GM12864 (cell line): ENCODE results near the gene KRTAP1-1.
"Not testable (repeated sequence)": the region's sequence is repeated elsewhere in the genome, so short reads cannot be mapped to it uniquely, and the experiment has no call there.

Experiments used
- DNase-seq: peaks from one replicate; pipeline ENCODE4 v3.0.0-alpha.2; 2011; ENCODE audit warnings: low read depth
- H3K4me3 ChIP-seq: 2 replicates; pipeline ENCODE4 v1.5.1; 2011; ENCODE audit warnings: mild to moderate bottlenecking, low read depth, low read length, control low read depth
- CTCF ChIP-seq: IDR thresholded peaks from 2 replicates; pipeline ENCODE4 v1.5.1; 2011; ENCODE audit warnings: low read depth, mild to moderate bottlenecking, moderate library complexity, low read length, control low read depth, inconsistent platforms; ENCODE audit errors: missing control alignments

KRTAP1-1 gene

DNA sequence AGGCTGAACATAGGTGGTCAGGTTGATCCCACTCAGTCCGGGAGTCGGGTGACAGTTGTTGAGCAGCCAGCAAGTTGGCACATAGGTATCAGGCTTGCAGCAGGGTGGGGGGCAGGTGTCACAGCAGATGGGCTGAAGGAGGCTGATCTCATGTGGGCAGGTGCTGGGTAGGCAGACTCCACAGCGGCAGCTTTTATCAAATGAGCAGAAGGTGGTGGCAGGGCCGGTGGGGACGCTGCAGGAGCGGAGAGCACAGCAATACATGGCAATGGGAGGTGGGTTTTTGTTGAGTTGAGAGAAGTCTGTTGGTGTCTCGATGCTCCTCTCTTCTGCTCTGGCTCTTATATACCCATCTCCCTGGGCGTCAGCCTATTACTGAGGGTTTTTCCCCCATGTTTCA lies 32.4 kb downstream of the KRTAP1-1 start, which contains the start of gene KRTAP3-1:
Gene KRTAP3-1 (minus strand): TSS at position 318 of the 400 bp plus-strand sequence. CDS start 54 bp downstream, at position 264.
- TF ChIP-seq CTCF, result no peak
- no peak for DNase-seq
- no peak within 1 kb of the TSS for H3K4me3 ChIP-seq

DNA sequence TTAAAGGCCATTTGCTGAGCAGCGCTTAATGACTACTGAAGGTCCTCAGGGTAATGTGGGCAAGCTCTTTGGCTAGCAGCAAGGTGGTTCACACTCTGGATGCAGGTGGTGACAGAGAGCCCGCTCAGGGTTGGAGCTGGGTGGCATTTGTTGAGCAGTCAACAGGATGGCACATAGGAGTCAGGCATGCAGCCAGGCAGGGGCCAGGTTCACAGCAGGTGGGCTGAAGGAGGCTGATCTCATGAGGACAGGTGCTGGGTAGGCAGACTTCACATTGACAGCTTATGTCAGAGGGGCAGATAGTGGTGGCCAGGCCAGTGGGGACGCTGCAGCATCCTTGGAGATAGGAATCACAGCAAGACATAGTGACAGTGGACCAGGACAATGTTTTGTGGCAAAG lies 36.9 kb downstream of the KRTAP1-1 start:
- H3K4me3 ChIP-seq, result no peak overlapping the region
- no peak for TF ChIP-seq CTCF
- DNase-seq, result no peak

DNA sequence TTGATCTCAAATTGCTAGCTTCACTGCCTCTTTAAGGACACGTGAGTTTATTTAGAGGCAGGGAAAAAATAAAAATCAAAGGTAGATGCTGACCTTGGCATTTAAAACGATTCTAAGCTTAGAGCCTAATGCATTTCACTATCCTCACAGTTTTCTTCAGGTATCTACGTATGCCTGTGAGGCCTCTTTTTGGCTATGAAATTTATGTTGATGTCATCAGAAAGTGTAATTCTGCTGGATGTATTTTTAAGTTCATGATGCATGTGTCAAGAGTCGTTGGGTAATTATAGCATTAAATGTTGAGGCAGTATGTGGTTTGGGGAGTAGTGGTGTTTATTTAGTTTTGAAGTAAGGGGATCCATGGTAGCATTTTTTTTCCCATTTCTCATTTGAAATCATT lies 37.3 kb downstream of the KRTAP1-1 start:
- no peak for TF ChIP-seq CTCF
- DNase-seq, result no peak
- no peak overlapping the region for H3K4me3 ChIP-seq

GRCh38 chr17:41002814-41003213 lies 38.4 kb downstream of the KRTAP1-1 start:
- no peak overlapping the region for H3K4me3 ChIP-seq
- no peak for DNase-seq
- TF ChIP-seq CTCF, result no peak

- no peak for DNase-seq
Observed at GRCh38 chr17:41001795-41002194, 39.5 kb downstream of the KRTAP1-1 start.

DNA sequence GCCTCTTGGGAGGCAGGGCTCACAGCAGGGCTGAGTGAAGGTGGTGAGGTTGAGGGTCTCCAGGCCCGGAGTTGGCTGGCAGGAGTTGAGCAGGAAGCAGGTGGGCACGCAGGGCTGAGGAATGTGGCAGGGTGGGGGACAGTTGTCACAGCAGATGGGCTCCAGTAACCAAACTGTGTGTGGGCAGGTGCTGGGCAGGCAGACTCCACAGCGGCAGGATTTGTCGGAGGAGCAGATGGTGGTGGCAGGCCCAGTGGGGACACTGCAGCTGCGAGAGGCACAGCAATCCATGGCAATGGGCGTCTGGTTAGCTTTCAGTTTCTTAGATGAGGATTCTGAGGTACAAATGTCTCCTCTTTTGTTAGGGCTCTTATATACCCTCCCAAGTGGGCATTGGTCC lies 41.7 kb downstream of the KRTAP1-1 start, which contains the start of gene KRTAP3-2:
Gene KRTAP3-2 (minus strand): TSS at position 344 of the 400 bp plus-strand sequence. CDS start 53 bp downstream, at position 291.
- H3K4me3 ChIP-seq, DNase-seq: not testable (repeated sequence)

More at GRCh38 chr17:41001795-41002194, 39.5 kb downstream of the KRTAP1-1 start:
- no peak for TF ChIP-seq CTCF
- H3K4me3 ChIP-seq, result no peak overlapping the region

- no peak for TF ChIP-seq CTCF
- no peak overlapping the region for H3K4me3 ChIP-seq
- no peak for DNase-seq
Observed at GRCh38 chr17:40997361-40997760, 43.9 kb downstream of the KRTAP1-1 start.
